ENCODE measurements around the gene AUTS2. TPM values are rescaled to one million over a fixed set of nuclear protein-coding genes. Genes with fewer than 3 reads are reported as not detected.

The AUTS2 gene
- total and polyA plus RNA-seq, 2 experiments from 2014 or later, result 32.0 to 91.0 TPM

DNA sequence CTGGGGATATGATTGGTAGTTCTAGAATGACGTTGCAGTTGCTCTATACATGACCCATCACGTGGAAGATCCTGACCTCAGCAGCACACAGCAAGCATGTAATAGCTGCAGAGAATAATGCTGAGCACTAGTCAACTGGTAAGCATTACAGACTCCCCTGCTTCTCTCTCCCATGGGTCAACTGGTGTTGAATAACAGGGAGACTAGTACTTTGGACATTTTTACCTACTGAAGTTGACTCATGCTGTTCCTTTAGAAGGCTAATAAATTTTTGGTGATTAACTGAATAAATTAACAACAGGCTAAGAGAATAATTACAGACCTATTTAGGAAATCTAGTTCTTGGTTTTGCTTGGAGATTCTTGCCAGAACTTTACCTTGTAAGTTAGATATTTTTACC, 234.1 kb downstream of the AUTS2 start:
- H3K27ac Mint-ChIP-seq, result no peak overlapping the region
- 0 out of 3 replicates have a peak, but pooled peaks cover 3% of the 10 kb centered on the region for H3K9me3 Mint-ChIP-seq
- ATAC-seq, result no peak
- H3K27ac ChIP-seq (ENCODE audit: low read depth), result no peak overlapping the region
- H3K36me3 ChIP-seq (ENCODE audit: insufficient read depth), result no peaks in the 10 kb centered on the region
- H3K4me2 ChIP-seq, result peak overlapping the region; percentile 60
- no peaks in the 10 kb centered on the region for H3K36me3 Mint-ChIP-seq (ENCODE audit: low read depth)
- H2AFZ ChIP-seq, result no peak overlapping the region
- peaks cover 4% of the 10 kb centered on the region for H3K27me3 Mint-ChIP-seq (ENCODE audit: insufficient read depth, low read depth, poor library complexity)
- no peak overlapping the region for H3K4me3 ChIP-seq
- H3F3A ChIP-seq (replicated peaks; ENCODE audit: low read depth), result no peaks in the 10 kb centered on the region
- no peak overlapping the region for H3K4me3 Mint-ChIP-seq
- H3K79me2 ChIP-seq (replicated peaks; ENCODE audit: insufficient read depth), result no peaks in the 10 kb centered on the region
- no peaks in the 10 kb centered on the region for H3K9me2 ChIP-seq (ENCODE audit: insufficient read depth)
- peaks cover 55% of the 10 kb centered on the region for H3K4me1 Mint-ChIP-seq
- H3K4me1 ChIP-seq (ENCODE audit: insufficient read depth), result peaks cover 50% of the 10 kb centered on the region
- H4K20me1 ChIP-seq (replicated peaks; ENCODE audit: insufficient read depth), result no peaks in the 10 kb centered on the region
- no peak for TF ChIP-seq ZNF114 (CRISPR knock-in tag; IDR thresholded peaks at IDR 0.05)
- TF ChIP-seq, protein P1, sequence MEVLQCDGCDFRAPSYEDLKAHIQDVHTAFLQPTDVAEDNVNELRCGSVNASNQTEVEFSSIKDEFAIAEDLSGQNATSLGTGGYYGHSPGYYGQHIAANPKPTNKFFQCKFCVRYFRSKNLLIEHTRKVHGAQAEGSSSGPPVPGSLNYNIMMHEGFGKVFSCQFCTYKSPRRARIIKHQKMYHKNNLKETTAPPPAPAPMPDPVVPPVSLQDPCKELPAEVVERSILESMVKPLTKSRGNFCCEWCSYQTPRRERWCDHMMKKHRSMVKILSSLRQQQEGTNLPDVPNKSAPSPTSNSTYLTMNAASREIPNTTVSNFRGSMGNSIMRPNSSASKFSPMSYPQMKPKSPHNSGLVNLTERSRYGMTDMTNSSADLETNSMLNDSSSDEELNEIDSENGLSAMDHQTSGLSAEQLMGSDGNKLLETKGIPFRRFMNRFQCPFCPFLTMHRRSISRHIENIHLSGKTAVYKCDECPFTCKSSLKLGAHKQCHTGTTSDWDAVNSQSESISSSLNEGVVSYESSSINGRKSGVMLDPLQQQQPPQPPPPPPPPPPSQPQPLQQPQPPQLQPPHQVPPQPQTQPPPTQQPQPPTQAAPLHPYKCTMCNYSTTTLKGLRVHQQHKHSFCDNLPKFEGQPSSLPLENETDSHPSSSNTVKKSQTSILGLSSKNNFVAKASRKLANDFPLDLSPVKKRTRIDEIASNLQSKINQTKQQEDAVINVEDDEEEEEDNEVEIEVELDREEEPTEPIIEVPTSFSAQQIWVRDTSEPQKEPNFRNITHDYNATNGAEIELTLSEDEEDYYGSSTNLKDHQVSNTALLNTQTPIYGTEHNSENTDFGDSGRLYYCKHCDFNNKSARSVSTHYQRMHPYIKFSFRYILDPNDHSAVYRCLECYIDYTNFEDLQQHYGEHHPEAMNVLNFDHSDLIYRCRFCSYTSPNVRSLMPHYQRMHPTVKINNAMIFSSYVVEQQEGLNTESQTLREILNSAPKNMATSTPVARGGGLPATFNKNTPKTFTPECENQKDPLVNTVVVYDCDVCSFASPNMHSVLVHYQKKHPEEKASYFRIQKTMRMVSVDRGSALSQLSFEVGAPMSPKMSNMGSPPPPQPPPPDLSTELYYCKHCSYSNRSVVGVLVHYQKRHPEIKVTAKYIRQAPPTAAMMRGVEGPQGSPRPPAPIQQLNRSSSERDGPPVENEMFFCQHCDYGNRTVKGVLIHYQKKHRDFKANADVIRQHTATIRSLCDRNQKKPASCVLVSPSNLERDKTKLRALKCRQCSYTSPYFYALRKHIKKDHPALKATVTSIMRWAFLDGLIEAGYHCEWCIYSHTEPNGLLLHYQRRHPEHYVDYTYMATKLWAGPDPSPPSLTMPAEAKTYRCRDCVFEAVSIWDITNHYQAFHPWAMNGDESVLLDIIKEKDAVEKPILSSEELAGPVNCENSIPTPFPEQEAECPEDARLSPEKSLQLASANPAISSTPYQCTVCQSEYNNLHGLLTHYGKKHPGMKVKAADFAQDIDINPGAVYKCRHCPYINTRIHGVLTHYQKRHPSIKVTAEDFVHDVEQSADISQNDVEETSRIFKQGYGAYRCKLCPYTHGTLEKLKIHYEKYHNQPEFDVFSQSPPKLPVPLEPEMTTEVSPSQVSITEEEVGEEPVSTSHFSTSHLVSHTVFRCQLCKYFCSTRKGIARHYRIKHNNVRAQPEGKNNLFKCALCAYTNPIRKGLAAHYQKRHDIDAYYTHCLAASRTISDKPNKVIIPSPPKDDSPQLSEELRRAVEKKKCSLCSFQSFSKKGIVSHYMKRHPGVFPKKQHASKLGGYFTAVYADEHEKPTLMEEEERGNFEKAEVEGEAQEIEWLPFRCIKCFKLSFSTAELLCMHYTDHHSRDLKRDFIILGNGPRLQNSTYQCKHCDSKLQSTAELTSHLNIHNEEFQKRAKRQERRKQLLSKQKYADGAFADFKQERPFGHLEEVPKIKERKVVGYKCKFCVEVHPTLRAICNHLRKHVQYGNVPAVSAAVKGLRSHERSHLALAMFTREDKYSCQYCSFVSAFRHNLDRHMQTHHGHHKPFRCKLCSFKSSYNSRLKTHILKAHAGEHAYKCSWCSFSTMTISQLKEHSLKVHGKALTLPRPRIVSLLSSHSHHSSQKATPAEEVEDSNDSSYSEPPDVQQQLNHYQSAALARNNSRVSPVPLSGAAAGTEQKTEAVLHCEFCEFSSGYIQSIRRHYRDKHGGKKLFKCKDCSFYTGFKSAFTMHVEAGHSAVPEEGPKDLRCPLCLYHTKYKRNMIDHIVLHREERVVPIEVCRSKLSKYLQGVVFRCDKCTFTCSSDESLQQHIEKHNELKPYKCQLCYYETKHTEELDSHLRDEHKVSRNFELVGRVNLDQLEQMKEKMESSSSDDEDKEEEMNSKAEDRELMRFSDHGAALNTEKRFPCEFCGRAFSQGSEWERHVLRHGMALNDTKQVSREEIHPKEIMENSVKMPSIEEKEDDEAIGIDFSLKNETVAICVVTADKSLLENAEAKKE (CRISPR knock-in tag; IDR thresholded peaks at IDR 0.05), result no peak
- TF ChIP-seq NANOG (IDR thresholded peaks at IDR 0.05; ENCODE audit: borderline replicate concordance), result no peak
- no peak for TF ChIP-seq EZH2 (IDR thresholded peaks at IDR 0.05; ENCODE audit: low read depth, unreplicated experiment)
- TF ChIP-seq, protein P2, sequence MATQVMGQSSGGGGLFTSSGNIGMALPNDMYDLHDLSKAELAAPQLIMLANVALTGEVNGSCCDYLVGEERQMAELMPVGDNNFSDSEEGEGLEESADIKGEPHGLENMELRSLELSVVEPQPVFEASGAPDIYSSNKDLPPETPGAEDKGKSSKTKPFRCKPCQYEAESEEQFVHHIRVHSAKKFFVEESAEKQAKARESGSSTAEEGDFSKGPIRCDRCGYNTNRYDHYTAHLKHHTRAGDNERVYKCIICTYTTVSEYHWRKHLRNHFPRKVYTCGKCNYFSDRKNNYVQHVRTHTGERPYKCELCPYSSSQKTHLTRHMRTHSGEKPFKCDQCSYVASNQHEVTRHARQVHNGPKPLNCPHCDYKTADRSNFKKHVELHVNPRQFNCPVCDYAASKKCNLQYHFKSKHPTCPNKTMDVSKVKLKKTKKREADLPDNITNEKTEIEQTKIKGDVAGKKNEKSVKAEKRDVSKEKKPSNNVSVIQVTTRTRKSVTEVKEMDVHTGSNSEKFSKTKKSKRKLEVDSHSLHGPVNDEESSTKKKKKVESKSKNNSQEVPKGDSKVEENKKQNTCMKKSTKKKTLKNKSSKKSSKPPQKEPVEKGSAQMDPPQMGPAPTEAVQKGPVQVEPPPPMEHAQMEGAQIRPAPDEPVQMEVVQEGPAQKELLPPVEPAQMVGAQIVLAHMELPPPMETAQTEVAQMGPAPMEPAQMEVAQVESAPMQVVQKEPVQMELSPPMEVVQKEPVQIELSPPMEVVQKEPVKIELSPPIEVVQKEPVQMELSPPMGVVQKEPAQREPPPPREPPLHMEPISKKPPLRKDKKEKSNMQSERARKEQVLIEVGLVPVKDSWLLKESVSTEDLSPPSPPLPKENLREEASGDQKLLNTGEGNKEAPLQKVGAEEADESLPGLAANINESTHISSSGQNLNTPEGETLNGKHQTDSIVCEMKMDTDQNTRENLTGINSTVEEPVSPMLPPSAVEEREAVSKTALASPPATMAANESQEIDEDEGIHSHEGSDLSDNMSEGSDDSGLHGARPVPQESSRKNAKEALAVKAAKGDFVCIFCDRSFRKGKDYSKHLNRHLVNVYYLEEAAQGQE (IDR thresholded peaks at IDR 0.05; ENCODE audit: unreplicated experiment), result no peak
- no peak for TF ChIP-seq POLR2AphosphoS5 (IDR thresholded peaks at IDR 0.05; ENCODE audit: low read depth)
- TF ChIP-seq ZNF331 (CRISPR knock-in tag; IDR thresholded peaks at IDR 0.05; ENCODE audit: low read depth), result no peak
- TF ChIP-seq, protein P3, sequence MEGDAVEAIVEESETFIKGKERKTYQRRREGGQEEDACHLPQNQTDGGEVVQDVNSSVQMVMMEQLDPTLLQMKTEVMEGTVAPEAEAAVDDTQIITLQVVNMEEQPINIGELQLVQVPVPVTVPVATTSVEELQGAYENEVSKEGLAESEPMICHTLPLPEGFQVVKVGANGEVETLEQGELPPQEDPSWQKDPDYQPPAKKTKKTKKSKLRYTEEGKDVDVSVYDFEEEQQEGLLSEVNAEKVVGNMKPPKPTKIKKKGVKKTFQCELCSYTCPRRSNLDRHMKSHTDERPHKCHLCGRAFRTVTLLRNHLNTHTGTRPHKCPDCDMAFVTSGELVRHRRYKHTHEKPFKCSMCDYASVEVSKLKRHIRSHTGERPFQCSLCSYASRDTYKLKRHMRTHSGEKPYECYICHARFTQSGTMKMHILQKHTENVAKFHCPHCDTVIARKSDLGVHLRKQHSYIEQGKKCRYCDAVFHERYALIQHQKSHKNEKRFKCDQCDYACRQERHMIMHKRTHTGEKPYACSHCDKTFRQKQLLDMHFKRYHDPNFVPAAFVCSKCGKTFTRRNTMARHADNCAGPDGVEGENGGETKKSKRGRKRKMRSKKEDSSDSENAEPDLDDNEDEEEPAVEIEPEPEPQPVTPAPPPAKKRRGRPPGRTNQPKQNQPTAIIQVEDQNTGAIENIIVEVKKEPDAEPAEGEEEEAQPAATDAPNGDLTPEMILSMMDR (conservative IDR thresholded peaks at IDR 0.05; ENCODE audit: low read depth in 2 of 2), result no peak
- TF ChIP-seq CREB1 (CRISPR knock-in tag; IDR thresholded peaks at IDR 0.05; ENCODE audit: low read depth), result no peak
- no peak for TF ChIP-seq JUNB (IDR thresholded peaks at IDR 0.05; ENCODE audit: unreplicated experiment)
- TF ChIP-seq, protein P4, sequence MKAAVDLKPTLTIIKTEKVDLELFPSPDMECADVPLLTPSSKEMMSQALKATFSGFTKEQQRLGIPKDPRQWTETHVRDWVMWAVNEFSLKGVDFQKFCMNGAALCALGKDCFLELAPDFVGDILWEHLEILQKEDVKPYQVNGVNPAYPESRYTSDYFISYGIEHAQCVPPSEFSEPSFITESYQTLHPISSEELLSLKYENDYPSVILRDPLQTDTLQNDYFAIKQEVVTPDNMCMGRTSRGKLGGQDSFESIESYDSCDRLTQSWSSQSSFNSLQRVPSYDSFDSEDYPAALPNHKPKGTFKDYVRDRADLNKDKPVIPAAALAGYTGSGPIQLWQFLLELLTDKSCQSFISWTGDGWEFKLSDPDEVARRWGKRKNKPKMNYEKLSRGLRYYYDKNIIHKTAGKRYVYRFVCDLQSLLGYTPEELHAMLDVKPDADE (IDR thresholded peaks at IDR 0.05), result no peak
- no peak for TF ChIP-seq STAT1 (IDR thresholded peaks at IDR 0.05; ENCODE audit: unreplicated experiment)
- TF ChIP-seq EZH2phosphoT487 (IDR thresholded peaks at IDR 0.05; ENCODE audit: unreplicated experiment), result no peak
- no peak for DNase-seq (ENCODE audit: low spot score)
- H3K27me3 ChIP-seq (ENCODE audit: insufficient read depth), result no peaks in the 10 kb centered on the region

Data from GM23338 (cell line).